Peyer's patch (tissue), 4 donors: ENCODE results near the gene DOCK1.

Experiments
- CTCF ChIP-seq, 6 experiments: fragments of 450-650 bp in 4 of 6; fragments of 200-600 bp in 2 of 6; sonication (generic) in 1 of 6; IDR thresholded peaks; one replicate each; pipeline ENCODE4 v1.5.1; 2017 to 2019; ENCODE audit warnings: antibody characterized with exemption in 6 of 6, mild to moderate bottlenecking in 3 of 6, moderate library complexity in 1 of 6
- POLR2A ChIP-seq, 2 donors: fragments of 450-650 bp; IDR thresholded peaks; one replicate each; pipeline ENCODE4 v1.5.1; 2017; ENCODE audit warnings: antibody characterized with exemption in 2 of 2, mild to moderate bottlenecking in 2 of 2, moderate library complexity in 2 of 2

GRCh38 chr10:127194599-127194998 lies 289.4 kb downstream of the DOCK1 start:
- TF ChIP-seq CTCF (IDR thresholded peaks at IDR 0.05) (no peak), POLR2A (IDR thresholded peaks at IDR 0.05) (no peak)
